K562 (cell line): Measurements from ENCODE around the gene CPED1. TPM values are rescaled to one million over a fixed set of nuclear protein-coding genes. Genes with fewer than 3 reads are reported as not detected.

ENCODE experiments used
- ARID1B ChIP-seq: fragments of 450-650 bp; IDR thresholded peaks from 2 replicates; pipeline ENCODE4 v1.6.1; 2016; ENCODE audit warnings: antibody characterized with exemption, mild to moderate bottlenecking, inconsistent platforms
- BRF1 ChIP-seq: IDR thresholded peaks from 3 replicates; pipeline ENCODE4 v1.6.1; 2011; ENCODE audit warnings: borderline replicate concordance, mild to moderate bottlenecking; ENCODE audit not compliant: insufficient read length; ENCODE audit errors: extremely low read depth
- DACH1 ChIP-seq: fragments of 450-650 bp; IDR thresholded peaks from 2 replicates; pipeline ENCODE4 v1.6.1; 2018; ENCODE audit not compliant: partially characterized antibody
- DPF2 ChIP-seq: fragments of 450-650 bp; IDR thresholded peaks from 2 replicates; pipeline ENCODE4 v1.6.1; 2016
- HCFC1 ChIP-seq: IDR thresholded peaks from 2 replicates; pipeline ENCODE4 v1.6.1; 2012; ENCODE audit warnings: low read depth, low read length, improper control_type of control experiment
- HEY1 ChIP-seq: fragments of 250-450 bp; sonication (Bioruptor Pico); IDR thresholded peaks from 2 replicates; pipeline ENCODE4 v1.5.0; 2020; ENCODE audit warnings: mild to moderate bottlenecking, moderate library complexity, borderline replicate concordance
- KDM5B ChIP-seq: fragments of 200-600 bp; sonication (generic); IDR thresholded peaks from 2 replicates; pipeline ENCODE4 v1.6.1; 2012; ENCODE audit warnings: low read depth, mild to moderate bottlenecking, moderate library complexity, low read length, control low read depth, inconsistent platforms; ENCODE audit not compliant: insufficient replicate concordance
- MEF2D ChIP-seq: conservative IDR thresholded peaks from 2 replicates; pipeline ENCODE4 v1.6.1; 2016; ENCODE audit warnings: low read depth, missing genetic modification characterization, missing compliant biosample characterization
- POU5F1 ChIP-seq: fragments of 150-350 bp; IDR thresholded peaks from 2 replicates; pipeline ENCODE4 v1.6.1; 2014; ENCODE audit warnings: borderline replicate concordance, low read length, low read depth, mild to moderate bottlenecking; ENCODE audit not compliant: partially characterized antibody
- PTTG1 ChIP-seq: fragments of 450-650 bp; IDR thresholded peaks from 2 replicates; pipeline ENCODE4 v1.6.1; 2016; ENCODE audit warnings: low read depth, mild to moderate bottlenecking, missing genetic modification characterization, missing compliant biosample characterization
- SFPQ ChIP-seq: fragments of 200-400 bp; formaldehyde crosslinking; IDR thresholded peaks from 2 replicates; pipeline ENCODE4 v1.6.1; 2017; ENCODE audit warnings: mild to moderate bottlenecking, low read depth, low read length, moderate library complexity
- SRSF9 ChIP-seq: fragments of 200-400 bp; formaldehyde crosslinking; IDR thresholded peaks from 2 replicates; pipeline ENCODE4 v1.6.1; 2017; ENCODE audit warnings: low read depth, low read length, borderline replicate concordance
- ZEB2 ChIP-seq: fragments of 450-650 bp; IDR thresholded peaks from 2 replicates; pipeline ENCODE4 v1.6.1; 2016
- ZFP30 ChIP-seq: fragments of 250-450 bp; sonication (Bioruptor Pico); IDR thresholded peaks from 2 replicates; pipeline ENCODE4 v1.8.0; 2022; ENCODE audit warnings: moderate library complexity, mild to moderate bottlenecking, inconsistent platforms, borderline replicate concordance
- ZFX ChIP-seq: sonication (generic); formaldehyde crosslinking; IDR thresholded peaks from 2 replicates; pipeline ENCODE4 v1.8.0; 2022; ENCODE audit warnings: mild to moderate bottlenecking, missing genetic modification reagents, moderate library complexity
- ZNF253 ChIP-seq: fragments of 250-450 bp; sonication (Bioruptor Pico); conservative IDR thresholded peaks from 2 replicates; pipeline ENCODE4 v1.6.1; 2021; ENCODE audit warnings: mild to moderate bottlenecking
- ZNF444 ChIP-seq: fragments of 250-450 bp; sonication (Bioruptor Pico); IDR thresholded peaks from 2 replicates; pipeline ENCODE4 v1.4.0; 2020; ENCODE audit warnings: mild to moderate bottlenecking, moderate library complexity
- ZNF668 ChIP-seq: fragments of 250-450 bp; sonication (Bioruptor Pico); IDR thresholded peaks from 2 replicates; pipeline ENCODE4 v1.8.0; 2022; ENCODE audit warnings: mild to moderate bottlenecking, inconsistent platforms
- ZNF76 ChIP-seq: fragments of 250-450 bp; sonication (Bioruptor Pico); IDR thresholded peaks from 2 replicates; pipeline ENCODE4 v1.4.0; 2020; ENCODE audit warnings: mild to moderate bottlenecking, moderate library complexity, borderline replicate concordance
- ZNF764 ChIP-seq: fragments of 250-450 bp; sonication (Bioruptor Pico); IDR thresholded peaks from 2 replicates; pipeline ENCODE4 v1.4.0; 2020; ENCODE audit warnings: low read depth, mild to moderate bottlenecking, moderate library complexity
- polyA plus RNA-seq, 8 experiments: library from polyadenylated mRNA; depleted of rRNA in 4 of 8; stranded (reverse) in 5 of 8; unstranded in 3 of 8; fragments of >200 nt; fragmentation: Nextera tagmentation in 2 of 8; fragmentation: Illumina TruSeq in 1 of 8; extraction: Ambion mirVana in 2 of 8; extraction: Trizol in 1 of 8; gene quantifications; 2 replicates each; pipeline versions ENCODE4 v1.2.1 to v1.2.3, GENCODE V29; 2011 to 2014; ENCODE audit warnings: inconsistent platforms in 1 of 8, missing spikeins in 1 of 8
- total RNA-seq, 7 experiments: library from RNA; depleted of rRNA in 6 of 7; stranded (reverse); fragments of >200 nt in 6 of 7; fragmentation: Illumina TruSeq in 2 of 7; extraction: Trizol in 2 of 7; gene quantifications; 2 replicates each; pipeline versions ENCODE4 v1.2.1 to v1.2.3, GENCODE V29; 2011 to 2021; ENCODE audit warnings: low replicate concordance in 1 of 7
- TF ChIP-seq, protein P1 (sequence below), 2 experiments: fragments of 450-650 bp in 1 of 2; sonication (generic) in 1 of 2; formaldehyde crosslinking; conservative IDR thresholded peaks; 2 replicates each; pipeline versions ENCODE4 v1.4.0 to v1.8.1; 2020 to 2022; ENCODE audit warnings: mild to moderate bottlenecking in 1 of 2, missing genetic modification reagents in 1 of 2

Gene CPED1
- total and polyA plus RNA-seq, 9 of the 15 experiments (the other 6 are each of a cell fraction or from before 2014, with no cell fraction given) = 195 to 393 (median 290) TPM

- TF ChIP-seq DPF2 = peak; percentile 48; the same call in 1 of the 2 replicates
- TF ChIP-seq ZFX (CRISPR knock-in tag) = peak; percentile 53
- TF ChIP-seq DACH1 = no peak
- 0 out of 2 replicates have a peak, but pooled peaks have one; percentile 57 for TF ChIP-seq ZFP30 (CRISPR knock-in tag)
- TF ChIP-seq ARID1B = peak; percentile 52
- TF ChIP-seq MEF2D (tag) = no peak
- no peak for TF ChIP-seq ZNF764
- TF ChIP-seq KDM5B = no peak
- no peak for TF ChIP-seq ZEB2
- TF ChIP-seq ZNF253 (CRISPR knock-in tag) = no peak
- TF ChIP-seq, protein P1, sequence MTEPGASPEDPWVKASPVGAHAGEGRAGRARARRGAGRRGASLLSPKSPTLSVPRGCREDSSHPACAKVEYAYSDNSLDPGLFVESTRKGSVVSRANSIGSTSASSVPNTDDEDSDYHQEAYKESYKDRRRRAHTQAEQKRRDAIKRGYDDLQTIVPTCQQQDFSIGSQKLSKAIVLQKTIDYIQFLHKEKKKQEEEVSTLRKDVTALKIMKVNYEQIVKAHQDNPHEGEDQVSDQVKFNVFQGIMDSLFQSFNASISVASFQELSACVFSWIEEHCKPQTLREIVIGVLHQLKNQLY (CRISPR knock-in tag; conservative IDR thresholded peaks at IDR 0.05) = no peak
- TF ChIP-seq HEY1 = no peak
- no peak for TF ChIP-seq SRSF9
- TF ChIP-seq ZNF76 (CRISPR knock-in tag) = no peak
- TF ChIP-seq SFPQ = no peak
- no peak for TF ChIP-seq ZNF444
- TF ChIP-seq HCFC1 = no peak
- TF ChIP-seq PTTG1 = no peak
- no peak for TF ChIP-seq ZNF668 (CRISPR knock-in tag)
- no peak for TF ChIP-seq BRF1
- TF ChIP-seq POU5F1 = no peak
These were observed at the start of gene CPED1 (continued) for GRCh38 chr7:120988591-120989256.
